GM10266 (cell line): Measurements from ENCODE around the gene CSGALNACT2.

Experiments used
- DNase-seq: peaks from one replicate; pipeline ENCODE4 v3.0.0; 2012; ENCODE audit errors: extremely low spot score
- CTCF ChIP-seq: IDR thresholded peaks from 2 replicates; pipeline ENCODE4 v1.5.1; 2012; ENCODE audit warnings: mild to moderate bottlenecking, low read depth; ENCODE audit not compliant: control insufficient read depth, insufficient read depth; ENCODE audit errors: missing control alignments

The CSGALNACT2 gene

GRCh38 chr10:43210556-43210955, 72.3 kb downstream of the CSGALNACT2 start:
- DNase-seq, result no peak
- no peak for TF ChIP-seq CTCF

- no peak for TF ChIP-seq CTCF
- DNase-seq, result no peak
These were observed 72.8 kb downstream of the CSGALNACT2 start for GRCh38 chr10:43211030-43211429.

DNA sequence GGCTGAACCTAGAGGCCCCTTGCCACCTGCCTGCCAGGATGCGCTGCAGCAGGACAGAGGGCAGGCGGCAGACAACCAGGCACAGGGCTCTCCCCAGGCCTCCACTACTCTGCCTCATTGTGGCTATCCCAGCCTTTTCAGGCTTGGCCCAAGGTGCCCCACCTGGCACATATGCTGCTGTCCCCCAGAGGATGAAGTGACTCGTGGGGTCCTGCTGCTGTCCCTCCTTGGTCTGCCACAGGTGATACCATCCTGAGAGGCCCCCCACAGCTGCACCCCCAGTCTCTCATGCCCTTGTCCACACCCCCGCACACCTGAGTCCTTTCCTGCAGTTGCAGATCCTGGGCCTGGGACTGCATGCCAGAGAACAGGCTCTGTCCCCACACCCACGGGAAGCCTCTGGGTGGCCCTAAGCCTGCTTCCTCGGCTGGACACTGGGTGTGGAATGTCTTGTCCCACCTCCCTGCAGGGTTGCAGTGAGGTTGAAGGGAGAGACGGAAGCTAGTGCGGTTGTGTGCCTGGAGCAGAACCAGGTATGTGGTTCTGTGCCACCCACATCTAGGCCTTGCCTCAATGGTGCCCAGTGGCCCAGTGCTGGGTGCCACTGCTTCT, 73.3 kb downstream of the CSGALNACT2 start:
- DNase-seq, result no peak
- no peak for TF ChIP-seq CTCF

DNA sequence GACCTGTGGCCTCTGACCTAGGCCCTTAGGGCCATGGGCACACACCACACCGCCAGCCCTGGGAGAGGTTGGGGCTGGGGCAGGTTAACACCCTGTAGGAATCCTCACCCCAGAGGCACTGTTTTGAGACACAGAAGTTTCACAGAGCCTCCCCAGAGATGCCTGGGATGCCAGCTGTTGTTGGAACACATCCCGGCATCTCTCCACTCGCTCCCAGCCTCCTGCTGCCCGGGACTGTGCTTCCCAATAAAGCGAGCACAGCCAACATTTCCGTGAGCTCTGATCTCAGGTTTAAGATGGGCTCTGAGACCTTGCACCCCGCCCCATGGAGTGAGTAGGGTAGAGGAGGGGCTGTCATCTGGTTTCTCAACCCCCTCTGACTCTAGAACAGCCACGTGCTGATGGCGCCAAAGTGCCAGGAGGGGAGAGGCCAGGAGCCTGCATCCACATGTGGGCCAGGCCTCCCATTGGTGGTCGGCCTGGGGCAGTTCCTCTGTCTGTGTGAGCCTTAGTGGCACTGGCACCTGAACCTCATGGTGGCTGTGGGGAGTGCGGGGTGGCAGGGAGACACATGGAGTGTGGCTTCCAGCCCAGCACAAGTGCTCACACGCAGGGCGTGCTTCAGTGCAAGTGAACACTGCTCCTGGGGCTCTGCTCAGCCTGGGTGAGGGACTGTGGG, 73.9 kb downstream of the CSGALNACT2 start:
- DNase-seq, result no peak

DNA sequence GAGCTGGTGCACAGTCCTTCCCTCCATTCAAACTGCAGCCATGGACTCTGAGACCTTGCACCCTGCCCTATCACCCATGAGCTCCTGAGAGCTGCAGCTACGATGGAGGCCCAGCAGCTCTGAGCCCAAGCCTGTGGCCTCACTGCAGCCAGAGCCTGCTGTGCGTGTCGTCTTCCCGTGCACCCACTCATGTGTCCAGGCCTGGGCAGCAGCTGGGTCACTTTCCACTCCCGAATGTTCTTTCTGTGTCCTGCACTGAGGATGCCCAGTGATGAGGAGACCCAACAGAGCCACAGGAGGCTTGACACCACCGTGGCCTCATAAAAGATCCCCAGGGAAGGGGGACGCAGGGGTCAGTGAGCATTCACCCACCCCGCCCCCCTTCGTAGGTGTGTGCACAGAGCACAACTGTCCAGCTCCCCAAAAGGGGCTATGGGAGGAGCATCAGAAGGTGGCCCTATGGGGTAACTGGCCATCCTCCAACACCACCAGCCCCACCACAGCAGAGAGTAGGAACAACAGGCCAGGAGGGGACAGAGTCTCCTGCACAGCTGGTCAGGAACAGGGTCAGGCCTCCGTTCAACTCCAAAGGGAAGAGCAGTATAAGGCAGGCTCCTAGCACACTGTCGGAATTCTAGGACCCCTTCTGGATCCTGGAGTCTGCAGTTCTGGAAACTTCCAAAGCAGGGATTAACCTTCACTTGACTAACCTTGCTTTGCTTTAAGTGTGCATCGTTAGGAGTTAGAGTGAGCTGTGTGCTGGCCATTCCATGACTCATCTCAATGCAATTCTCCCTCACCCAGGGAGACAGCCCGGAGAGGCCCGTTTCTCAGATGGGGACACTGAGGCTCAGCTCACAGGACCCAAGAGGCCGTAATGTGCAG, 76.1 kb downstream of the CSGALNACT2 start:
- TF ChIP-seq CTCF, result no peak
- no peak for DNase-seq

More for the DNA sequence above, 73.9 kb downstream of the CSGALNACT2 start:
- no peak for TF ChIP-seq CTCF

GRCh38 chr10:43214956-43215561, 76.8 kb downstream of the CSGALNACT2 start:
- DNase-seq, result no peak
- TF ChIP-seq CTCF, result no peak
